GM12873 (cell line): ENCODE measurements around the gene SFXN5.

ENCODE experiments used
- TF ChIP-seq, protein P1 (sequence below): IDR thresholded peaks from 2 replicates; pipeline ENCODE4 v1.5.1; 2012; ENCODE audit warnings: low read depth, mild to moderate bottlenecking, moderate library complexity, low read length, control low read depth; ENCODE audit not compliant: insufficient read depth; ENCODE audit errors: missing control alignments

The SFXN5 gene

DNA sequence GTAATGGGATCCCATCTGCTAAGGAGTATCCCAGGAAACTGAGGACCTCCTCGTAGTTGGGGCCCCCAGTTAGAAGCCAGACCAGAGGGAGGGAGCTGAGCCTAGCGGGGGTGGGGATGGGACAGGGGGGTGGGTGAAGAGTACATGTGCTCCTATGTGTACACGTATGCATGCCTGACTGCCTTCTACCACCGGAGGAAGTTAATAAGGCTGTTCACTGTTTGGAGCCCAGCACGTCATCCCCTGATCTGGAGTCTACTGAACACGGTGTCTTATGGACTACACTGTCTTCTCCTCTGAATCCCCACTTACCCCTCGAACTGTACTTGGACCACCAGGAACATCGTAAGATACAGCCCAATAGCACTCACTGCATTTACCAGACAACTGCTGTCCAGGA is 68.5 kb downstream of the SFXN5 start:
- TF ChIP-seq, protein P1, sequence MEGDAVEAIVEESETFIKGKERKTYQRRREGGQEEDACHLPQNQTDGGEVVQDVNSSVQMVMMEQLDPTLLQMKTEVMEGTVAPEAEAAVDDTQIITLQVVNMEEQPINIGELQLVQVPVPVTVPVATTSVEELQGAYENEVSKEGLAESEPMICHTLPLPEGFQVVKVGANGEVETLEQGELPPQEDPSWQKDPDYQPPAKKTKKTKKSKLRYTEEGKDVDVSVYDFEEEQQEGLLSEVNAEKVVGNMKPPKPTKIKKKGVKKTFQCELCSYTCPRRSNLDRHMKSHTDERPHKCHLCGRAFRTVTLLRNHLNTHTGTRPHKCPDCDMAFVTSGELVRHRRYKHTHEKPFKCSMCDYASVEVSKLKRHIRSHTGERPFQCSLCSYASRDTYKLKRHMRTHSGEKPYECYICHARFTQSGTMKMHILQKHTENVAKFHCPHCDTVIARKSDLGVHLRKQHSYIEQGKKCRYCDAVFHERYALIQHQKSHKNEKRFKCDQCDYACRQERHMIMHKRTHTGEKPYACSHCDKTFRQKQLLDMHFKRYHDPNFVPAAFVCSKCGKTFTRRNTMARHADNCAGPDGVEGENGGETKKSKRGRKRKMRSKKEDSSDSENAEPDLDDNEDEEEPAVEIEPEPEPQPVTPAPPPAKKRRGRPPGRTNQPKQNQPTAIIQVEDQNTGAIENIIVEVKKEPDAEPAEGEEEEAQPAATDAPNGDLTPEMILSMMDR: no peak

DNA sequence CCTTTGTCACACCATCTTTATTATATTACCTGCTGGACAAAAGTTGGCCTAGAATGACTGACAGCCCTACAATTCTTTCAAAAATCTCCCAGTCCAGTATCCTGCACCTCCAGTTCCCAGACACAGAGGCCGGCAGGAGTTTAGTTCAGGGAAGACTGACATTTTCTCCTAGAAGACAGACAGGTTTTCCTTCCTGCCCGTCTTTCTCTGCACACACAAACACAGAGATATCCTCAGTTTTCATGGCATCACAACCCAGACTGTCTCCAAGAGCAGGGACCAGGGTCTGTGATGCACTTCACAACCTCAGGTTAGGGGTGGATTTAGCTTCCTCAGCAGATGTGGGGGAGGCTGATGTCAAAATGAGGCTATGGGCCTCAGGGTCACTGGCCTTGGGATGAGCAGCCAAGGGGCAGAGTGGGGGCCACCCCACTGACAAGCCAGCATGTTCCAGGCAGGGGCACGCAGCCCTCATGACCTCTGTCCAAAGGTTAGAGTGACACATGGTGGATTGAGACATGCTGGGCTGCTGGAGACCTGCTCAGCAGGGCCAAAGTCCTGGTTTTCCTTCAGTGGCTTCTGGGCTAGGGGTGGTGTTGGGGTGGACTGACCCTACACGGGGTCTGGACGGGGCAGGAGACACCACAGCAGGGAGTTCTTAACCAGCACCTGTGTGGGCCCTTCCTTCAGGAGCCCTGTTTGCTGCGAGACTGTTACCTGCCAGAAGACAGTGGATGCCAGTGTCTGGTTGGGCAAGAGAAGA is 70.5 kb downstream of the SFXN5 start:
- TF ChIP-seq, protein P1: no peak

DNA sequence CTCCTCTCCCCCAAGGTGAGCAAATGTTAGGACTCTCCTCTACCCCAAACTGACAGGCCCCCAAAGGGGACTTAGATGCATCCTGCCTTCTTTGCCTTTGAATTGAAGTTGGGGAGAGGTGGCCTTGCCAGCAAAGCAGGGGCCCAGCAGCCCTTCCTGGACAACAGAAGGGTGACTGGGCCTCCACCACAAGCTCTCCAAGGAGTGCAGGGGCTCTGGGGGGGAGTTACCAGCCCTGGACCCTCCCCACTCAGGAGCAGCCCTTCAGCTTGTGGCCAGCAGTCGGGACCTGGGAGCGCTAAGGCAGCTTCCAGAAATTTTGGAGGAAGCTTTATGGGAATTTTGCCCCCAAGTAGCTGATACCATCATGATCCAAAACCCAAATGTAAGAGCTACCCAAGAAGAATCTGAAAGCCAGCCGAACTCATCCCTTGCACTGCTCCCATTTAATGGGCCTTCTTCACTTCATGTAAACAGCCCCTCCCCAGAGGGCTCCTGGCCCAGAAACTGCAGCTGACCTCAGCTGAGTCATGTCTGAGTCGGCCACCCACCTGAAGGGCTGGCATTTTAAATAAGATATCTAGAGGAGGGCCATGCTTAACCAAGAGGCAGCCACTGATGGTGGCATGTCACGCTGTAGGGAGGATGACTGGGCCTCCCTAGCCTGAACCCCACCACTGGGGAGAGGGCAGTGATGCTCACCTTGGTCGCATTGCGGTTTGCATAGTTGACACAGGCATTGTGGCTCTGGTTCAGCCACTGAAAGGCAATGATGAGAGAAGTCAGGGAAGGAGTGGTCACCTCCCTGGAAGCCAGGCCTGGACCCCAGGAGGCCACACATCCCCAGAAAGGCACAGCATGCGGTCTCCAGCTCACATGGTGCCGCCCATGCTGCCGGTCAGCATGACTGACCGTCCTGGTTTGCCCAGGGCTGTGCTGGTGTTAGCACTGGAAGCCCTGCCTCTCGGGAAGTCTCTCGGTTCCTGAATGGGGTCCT is 71.5 kb downstream of the SFXN5 start:
- TF ChIP-seq, protein P1: no peak

DNA sequence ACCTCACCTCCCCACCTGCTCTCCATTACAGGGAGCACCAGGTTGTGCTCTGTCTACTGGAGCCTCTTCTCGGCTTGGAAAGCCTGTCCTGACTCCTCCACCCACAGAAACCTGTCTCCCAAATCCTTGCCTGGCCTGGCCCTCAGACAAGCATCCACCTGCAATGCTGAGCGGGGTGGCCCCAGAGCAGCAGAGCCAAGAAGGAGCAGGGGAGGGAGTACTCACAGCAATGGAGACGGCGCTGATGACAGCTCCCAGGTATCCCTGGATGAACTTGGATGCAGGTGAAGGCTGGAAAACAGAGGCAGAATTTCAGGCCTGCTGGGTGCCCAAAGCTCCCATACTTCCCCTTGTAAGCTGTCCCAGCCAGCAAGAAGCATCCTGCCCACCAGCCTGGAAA is 72.8 kb downstream of the SFXN5 start:
- TF ChIP-seq, protein P1: no peak

DNA sequence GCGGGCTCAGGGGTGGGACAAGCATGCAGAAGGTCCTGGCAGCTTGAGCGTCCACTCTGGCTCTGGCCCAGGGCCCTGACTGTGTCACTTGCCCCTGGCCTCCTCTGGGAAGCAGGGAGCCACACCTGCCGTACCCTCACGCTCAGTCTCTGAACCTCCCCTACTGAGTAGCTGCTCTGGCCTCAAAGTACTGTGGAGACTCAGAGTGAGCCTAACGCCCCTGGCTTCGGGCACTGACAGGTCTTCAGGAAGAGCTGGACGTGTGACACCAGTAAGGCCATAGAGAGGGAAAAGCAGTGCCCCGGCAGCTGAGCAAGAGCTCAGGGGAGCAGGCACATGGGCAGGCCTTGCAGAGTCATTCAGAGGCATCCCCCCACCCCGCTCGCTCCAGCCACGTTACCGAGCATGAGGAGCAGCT is 73.3 kb downstream of the SFXN5 start:
- TF ChIP-seq, protein P1: no peak

DNA sequence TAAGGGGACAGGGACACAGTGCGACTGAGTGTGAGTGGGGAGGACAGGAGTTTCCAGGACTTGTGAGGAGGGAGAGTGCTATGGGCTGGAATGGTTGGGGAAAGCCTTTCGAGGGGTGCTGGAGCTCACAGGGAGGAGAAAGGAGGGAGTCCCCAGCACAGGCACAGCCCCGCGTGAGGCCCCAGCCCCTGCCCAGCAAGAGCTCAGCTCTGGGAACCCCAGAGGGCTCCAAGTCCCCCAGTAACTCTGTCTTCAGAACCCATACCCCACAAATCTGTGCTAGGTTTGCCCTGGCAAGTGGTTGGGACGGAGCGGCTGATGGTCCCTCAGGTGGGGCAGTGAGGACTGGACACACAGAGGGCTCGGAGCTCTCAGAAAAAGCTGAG is 75.4 kb downstream of the SFXN5 start:
- TF ChIP-seq, protein P1: no peak
